Breast epithelium (tissue), 4 donors: Measurements from ENCODE around the gene CNTN1. TPM values are rescaled to one million over a fixed set of nuclear protein-coding genes. Genes with fewer than 3 reads are reported as not detected.

Experiments used
- DNase-seq, 2 donors: peaks; one replicate each; pipeline ENCODE4 v3.0.0-alpha.2; 2019; ENCODE audit warnings: low spot score in 2 of 2
- H3K27ac ChIP-seq, 2 donors: fragments of 200-600 bp; sonication (generic) in 1 of 2; one replicate each; pipeline ENCODE4 v1.5.1; 2016 to 2019; ENCODE audit warnings: mild to moderate bottlenecking in 1 of 2
- H3K27me3 ChIP-seq, 2 donors: fragments of 200-600 bp; sonication (generic) in 1 of 2; one replicate each; pipeline versions ENCODE4 v1.5.1 to v1.6.0; 2017 to 2019; ENCODE audit warnings: control low read depth in 1 of 2, mild to moderate bottlenecking in 1 of 2
- H3K36me3 ChIP-seq: fragments of 200-600 bp; one replicate; pipeline ENCODE4 v1.5.1; 2019
- H3K4me1 ChIP-seq, 2 donors: fragments of 200-600 bp; sonication (generic); one replicate each; pipeline ENCODE4 v1.5.1; 2016 to 2019; ENCODE audit warnings: control low read depth in 1 of 2
- H3K4me3 ChIP-seq, 3 donors: fragments of 200-600 bp; sonication (generic); 1 replicate in 2 of 3; 2 replicates in 1 of 3; pipeline ENCODE4 v1.5.1; 2016 to 2019; ENCODE audit warnings: mild to moderate bottlenecking in 3 of 3, moderate library complexity in 2 of 3
- H3K9me3 ChIP-seq, 2 donors: fragments of 200-600 bp; sonication (generic) in 1 of 2; one replicate each; pipeline ENCODE4 v1.5.1; 2016 to 2019; ENCODE audit warnings: control low read depth in 1 of 2
- POLR2A ChIP-seq: fragments of 450-650 bp; IDR thresholded peaks from one replicate; pipeline ENCODE4 v1.6.1; 2016; ENCODE audit warnings: antibody characterized with exemption, mild to moderate bottlenecking, moderate library complexity
- POLR2AphosphoS5 ChIP-seq, 3 donors: sonication (generic); formaldehyde crosslinking; IDR thresholded peaks; one replicate each; pipeline ENCODE4 v1.6.1; 2017; ENCODE audit warnings: antibody characterized with exemption in 3 of 3
- intact Hi-C: fragments of 100-400 bp; cut with DNase I; formaldehyde crosslinking; loops from one replicate; pipeline ENCODE4 v1.15.1; 2023; ENCODE audit warnings: low total_unique reads
- total RNA-seq, 3 donors: library from RNA; depleted of rRNA; stranded (reverse); fragments of >200 nt; gene quantifications; one replicate each; pipeline ENCODE4 v1.1.0, GENCODE V29; 2016
- TF ChIP-seq, protein P1 (sequence below), 3 donors: fragments of 450-650 bp; IDR thresholded peaks; one replicate each; pipeline ENCODE4 v1.5.1; 2016 to 2017; ENCODE audit warnings: antibody characterized with exemption in 3 of 3, mild to moderate bottlenecking in 3 of 3, moderate library complexity in 3 of 3

CNTN1 gene
- total RNA-seq, 3 donors from 2014 or later, result 1.1 to 16.4 (median 7.2) TPM

DNA sequence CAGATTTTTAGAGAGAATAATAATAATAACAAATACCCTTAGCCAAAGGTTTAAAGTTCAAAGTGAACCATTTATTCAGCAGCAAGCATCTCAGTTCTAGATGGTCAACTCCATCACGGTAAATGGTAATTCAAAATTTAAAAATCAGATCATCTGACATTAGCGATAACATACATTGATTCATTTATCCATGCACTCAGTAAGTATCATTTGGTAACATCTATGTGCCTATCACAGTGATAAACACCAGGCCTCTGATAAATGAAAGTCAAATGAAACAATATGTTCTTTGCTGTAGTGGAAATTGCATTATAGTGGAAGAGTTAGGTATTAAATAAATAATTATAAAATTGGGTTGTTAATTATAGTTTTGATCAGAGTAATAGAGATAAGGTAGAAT, 108.8 kb downstream of the CNTN1 start:
- Histone ChIP-seq H3K4me3 (no peak overlapping the region), H3K36me3 (no peaks in the 10 kb centered on the region), H3K27me3 (no peaks in the 10 kb centered on the region), H3K4me1 (no peaks in the 10 kb centered on the region), H3K27ac (no peak overlapping the region), H3K9me3 (no peaks in the 10 kb centered on the region)
- intact Hi-C loops, result no loop called here
- no peak for TF ChIP-seq POLR2AphosphoS5 (IDR thresholded peaks at IDR 0.05)
- TF ChIP-seq, protein P1, sequence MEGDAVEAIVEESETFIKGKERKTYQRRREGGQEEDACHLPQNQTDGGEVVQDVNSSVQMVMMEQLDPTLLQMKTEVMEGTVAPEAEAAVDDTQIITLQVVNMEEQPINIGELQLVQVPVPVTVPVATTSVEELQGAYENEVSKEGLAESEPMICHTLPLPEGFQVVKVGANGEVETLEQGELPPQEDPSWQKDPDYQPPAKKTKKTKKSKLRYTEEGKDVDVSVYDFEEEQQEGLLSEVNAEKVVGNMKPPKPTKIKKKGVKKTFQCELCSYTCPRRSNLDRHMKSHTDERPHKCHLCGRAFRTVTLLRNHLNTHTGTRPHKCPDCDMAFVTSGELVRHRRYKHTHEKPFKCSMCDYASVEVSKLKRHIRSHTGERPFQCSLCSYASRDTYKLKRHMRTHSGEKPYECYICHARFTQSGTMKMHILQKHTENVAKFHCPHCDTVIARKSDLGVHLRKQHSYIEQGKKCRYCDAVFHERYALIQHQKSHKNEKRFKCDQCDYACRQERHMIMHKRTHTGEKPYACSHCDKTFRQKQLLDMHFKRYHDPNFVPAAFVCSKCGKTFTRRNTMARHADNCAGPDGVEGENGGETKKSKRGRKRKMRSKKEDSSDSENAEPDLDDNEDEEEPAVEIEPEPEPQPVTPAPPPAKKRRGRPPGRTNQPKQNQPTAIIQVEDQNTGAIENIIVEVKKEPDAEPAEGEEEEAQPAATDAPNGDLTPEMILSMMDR (IDR thresholded peaks at IDR 0.05), result no peak
- DNase-seq, result no peak

DNA sequence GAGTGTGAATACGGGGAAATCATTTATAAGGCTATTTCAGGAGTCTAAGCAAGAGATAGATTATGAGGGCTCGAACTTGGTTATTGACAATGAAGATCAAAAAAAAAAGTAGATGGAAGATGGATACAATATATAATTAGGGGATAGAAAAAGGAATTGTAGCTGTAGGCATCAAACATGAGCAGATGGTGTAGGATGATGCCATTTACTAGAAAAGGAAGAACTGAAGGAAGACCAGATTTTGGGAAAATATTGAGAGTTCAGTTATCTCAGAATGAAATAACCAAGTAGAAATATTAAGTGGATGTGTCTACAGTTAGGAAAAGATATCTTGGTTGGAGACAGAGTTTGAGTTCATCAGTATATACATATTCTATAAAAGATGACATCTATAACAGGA, 109.6 kb downstream of the CNTN1 start:
- DNase-seq, result no peak
- intact Hi-C loops, result no loop called here
- Histone ChIP-seq H3K4me3 (no peak overlapping the region), H3K9me3 (no peaks in the 10 kb centered on the region), H3K27me3 (no peaks in the 10 kb centered on the region), H3K4me1 (no peaks in the 10 kb centered on the region), H3K36me3 (no peaks in the 10 kb centered on the region), H3K27ac (no peak overlapping the region)
- TF ChIP-seq, protein P1 (IDR thresholded peaks at IDR 0.05), result no peak
- no peak for TF ChIP-seq POLR2A
- no peak for TF ChIP-seq POLR2AphosphoS5 (IDR thresholded peaks at IDR 0.05)

DNA sequence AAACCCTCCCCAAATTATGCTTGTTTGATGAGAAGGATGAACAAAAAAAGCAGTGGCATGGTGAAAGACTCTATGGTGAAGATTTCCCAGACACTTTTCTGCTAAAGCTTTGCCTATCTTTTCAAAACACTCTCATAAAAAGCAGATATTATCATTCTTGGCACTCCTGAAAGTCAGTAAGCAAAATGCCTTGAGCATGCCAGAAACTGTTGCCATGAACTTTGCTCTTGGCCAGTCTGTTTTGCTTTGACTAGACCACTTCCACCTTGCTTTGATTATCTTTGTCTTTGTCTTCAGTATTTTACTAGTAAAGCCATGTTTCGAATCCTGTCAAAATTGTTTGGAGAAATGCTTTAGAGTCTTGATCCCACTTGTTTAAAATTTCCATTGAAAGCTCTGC, 110.4 kb downstream of the CNTN1 start:
- Histone ChIP-seq H3K27me3 (no peaks in the 10 kb centered on the region), H3K27ac (no peak overlapping the region)

DNA sequence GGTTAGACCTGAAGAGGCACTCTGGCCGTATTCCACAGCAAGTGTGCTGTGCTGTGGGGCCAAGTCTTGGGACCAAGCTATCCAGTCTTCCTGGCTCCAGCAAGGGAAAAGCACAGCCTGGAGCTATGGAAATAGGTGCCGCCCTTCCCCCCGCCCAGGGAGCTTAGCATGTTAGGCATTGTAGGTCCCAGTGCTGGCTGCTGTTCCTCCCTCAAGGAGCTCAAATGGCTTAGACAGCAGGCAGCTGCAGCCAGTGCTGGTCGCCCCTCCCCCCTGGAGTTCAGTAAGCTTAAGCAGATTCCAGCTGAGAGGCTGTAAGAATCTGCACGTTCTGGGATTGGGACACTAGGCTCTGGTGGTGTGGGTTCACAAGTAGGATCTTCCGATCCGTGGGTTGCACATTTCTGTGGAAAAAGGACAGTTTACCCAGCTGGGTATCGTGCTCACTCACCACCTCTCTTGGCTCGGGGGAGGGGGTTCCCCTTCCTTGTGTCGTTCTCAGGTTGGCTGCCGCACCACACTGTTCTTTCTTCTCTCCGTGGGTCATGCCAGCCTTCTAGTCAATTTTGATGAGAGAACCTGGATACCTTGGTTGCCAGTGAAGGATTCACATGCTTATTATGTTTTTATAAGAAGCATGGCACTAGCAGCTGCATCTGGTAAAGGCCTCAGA, 127.3 kb downstream of the CNTN1 start:
- Histone ChIP-seq H3K36me3 (no peaks in the 10 kb centered on the region), H3K9me3 (peaks cover 0 to 3% of the 10 kb centered on the region in 2 donors), H3K4me1 (no peaks in the 10 kb centered on the region), H3K4me3 (no peak overlapping the region), H3K27me3 (no peaks in the 10 kb centered on the region), H3K27ac (no peak overlapping the region)
- TF ChIP-seq POLR2AphosphoS5 (IDR thresholded peaks at IDR 0.05) (no peak), POLR2A (no peak)
- TF ChIP-seq, protein P1 (IDR thresholded peaks at IDR 0.05), result no peak
- no peak for DNase-seq
- intact Hi-C loops, result no loop called here

More for the DNA sequence above, 110.4 kb downstream of the CNTN1 start:
- TF ChIP-seq, protein P1 (IDR thresholded peaks at IDR 0.05), result no peak
- no peak for TF ChIP-seq POLR2AphosphoS5 (IDR thresholded peaks at IDR 0.05)
- TF ChIP-seq POLR2A, result no peak
- intact Hi-C loops, result no loop called here
- Histone ChIP-seq H3K4me3 (no peak overlapping the region), H3K36me3 (no peaks in the 10 kb centered on the region), H3K4me1 (no peaks in the 10 kb centered on the region), H3K9me3 (no peaks in the 10 kb centered on the region)
- DNase-seq, result no peak

DNA sequence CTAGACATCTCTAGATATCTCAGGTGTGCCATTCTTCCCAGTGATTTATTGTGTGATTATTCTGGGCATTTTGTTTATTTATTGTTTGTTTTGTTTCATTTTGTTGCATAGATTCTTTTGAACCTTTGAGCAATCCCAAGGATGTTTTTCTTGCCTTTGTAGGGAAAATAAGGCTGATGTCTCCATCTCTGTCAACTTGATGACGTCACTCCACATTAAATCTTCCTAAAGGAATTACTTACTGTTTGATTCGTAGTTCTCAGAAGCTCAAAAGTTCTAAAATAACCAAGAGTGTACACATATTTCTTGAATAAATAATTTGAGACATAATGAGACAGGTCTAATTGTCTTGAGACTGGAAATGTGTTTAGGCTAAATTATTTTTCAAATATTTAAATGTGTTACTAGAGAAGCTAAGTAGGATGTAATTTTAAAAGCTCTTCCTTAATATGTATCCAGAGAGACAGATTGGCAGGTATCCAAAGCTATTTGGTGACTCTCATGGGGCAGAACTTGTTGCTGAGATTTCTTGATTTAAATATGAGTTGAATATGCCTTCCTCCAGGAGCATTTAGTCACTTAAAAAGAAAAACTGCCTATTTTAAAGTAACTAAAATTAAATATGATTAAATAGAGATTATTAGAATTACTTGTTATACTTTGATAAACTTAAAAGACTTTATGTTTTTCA, 128.7 kb downstream of the CNTN1 start:
- DNase-seq, result no peak
- Histone ChIP-seq H3K9me3 (peaks cover 0 to 3% of the 10 kb centered on the region in 2 donors), H3K27ac (no peak overlapping the region), H3K4me1 (no peaks in the 10 kb centered on the region), H3K36me3 (no peaks in the 10 kb centered on the region), H3K4me3 (no peak overlapping the region), H3K27me3 (no peaks in the 10 kb centered on the region)
- intact Hi-C loops, result no loop called here
- TF ChIP-seq, protein P1 (IDR thresholded peaks at IDR 0.05), result no peak
- TF ChIP-seq POLR2A (no peak), POLR2AphosphoS5 (IDR thresholded peaks at IDR 0.05) (no peak)
